OCI-LY7 (cell line): ENCODE measurements around the gene ZBTB5. TPM values are rescaled to one million over a fixed set of nuclear protein-coding genes. Genes with fewer than 3 reads are reported as not detected.
"Not testable (repeated sequence)": the region's sequence is repeated elsewhere in the genome, so short reads cannot be mapped to it uniquely, and the experiment has no call there.

Source experiments
- BruUV-seq: library from RNA; stranded (reverse); fragments of 400-500 nt; replicated peaks from 2 replicates; lab custom pipeline; 2021; lab: Mats Ljungman, UMichigan
- CTCF ChIA-PET: fragments of 300-600 bp; sonication (Branson Sonifier 250); formaldehyde crosslinking; loops from one replicate; lab custom pipeline; 2022; ENCODE audit warnings: antibody characterized with exemption; ENCODE audit not compliant: unreplicated experiment; lab: Charles Lee
- POLR2A ChIA-PET: fragments of 300-600 bp; sonication (Branson Sonifier 250); formaldehyde crosslinking; loops from one replicate; lab custom pipeline; 2022; ENCODE audit warnings: antibody characterized with exemption; lab: Charles Lee
- DNase-seq: peaks from one replicate; pipeline ENCODE4 v3.0.0-alpha.2; 2015; ENCODE audit warnings: low spot score
- H2AFZ ChIP-seq: fragments of 200-600 bp; sonication (generic), shearing (Covaris generic); 2 replicates; pipeline ENCODE4 v1.6.1; 2014; ENCODE audit warnings: mild to moderate bottlenecking, antibody characterized with exemption, low read length, moderate library complexity
- H3K27ac ChIP-seq: fragments of 200-600 bp; sonication (generic); 2 replicates; pipeline ENCODE4 v1.5.1; 2014; ENCODE audit warnings: mixed run types, low read depth, mild to moderate bottlenecking, moderate library complexity, low read length, inconsistent platforms; ENCODE audit not compliant: poor library complexity, severe bottlenecking
- H3K36me3 ChIP-seq: fragments of 200-600 bp; sonication (generic); 2 replicates; pipeline ENCODE4 v1.6.1; 2014; ENCODE audit warnings: mild to moderate bottlenecking, antibody characterized with exemption, low read length, moderate library complexity, mixed read lengths; ENCODE audit not compliant: insufficient read depth
- H3K4me1 ChIP-seq: fragments of 200-600 bp; sonication (generic); 2 replicates; pipeline ENCODE4 v1.5.1; 2014; ENCODE audit warnings: mild to moderate bottlenecking, low read length; ENCODE audit not compliant: insufficient read depth, poor library complexity, severe bottlenecking
- H3K4me2 ChIP-seq: fragments of 200-600 bp; sonication (generic); 2 replicates; pipeline ENCODE4 v1.6.1; 2014; ENCODE audit warnings: mild to moderate bottlenecking, low read length
- H3K4me3 ChIP-seq: fragments of 200-600 bp; sonication (generic); 2 replicates; pipeline ENCODE4 v1.5.1; 2014; ENCODE audit warnings: mild to moderate bottlenecking, low read depth, low read length; ENCODE audit not compliant: poor library complexity, severe bottlenecking
- H3K79me2 ChIP-seq: fragments of 200-600 bp; sonication (generic); 2 replicates; pipeline ENCODE4 v1.6.1; 2016; ENCODE audit warnings: low read depth, mild to moderate bottlenecking, low read length, moderate library complexity, mixed read lengths; ENCODE audit not compliant: insufficient read depth
- H3K9me2 ChIP-seq: fragments of 200-600 bp; sonication (generic); 2 replicates; pipeline ENCODE4 v1.6.1; 2016; ENCODE audit warnings: mild to moderate bottlenecking, low read length, mixed read lengths; ENCODE audit not compliant: insufficient read depth
- H3K9me3 ChIP-seq: fragments of 200-600 bp; sonication (generic); 2 replicates; pipeline ENCODE4 v1.6.1; 2014; ENCODE audit warnings: mild to moderate bottlenecking, mixed run types, low read length, mixed read lengths
- H4K20me1 ChIP-seq: fragments of 200-600 bp; sonication (generic); 2 replicates; pipeline ENCODE4 v1.6.1; 2014; ENCODE audit warnings: mild to moderate bottlenecking, antibody characterized with exemption, low read length, moderate library complexity, mixed read lengths; ENCODE audit not compliant: insufficient read depth
- EZH2phosphoT487 ChIP-seq: fragments of 200-600 bp; sonication (generic); IDR thresholded peaks from 2 replicates; pipeline ENCODE4 v1.6.1; 2018; ENCODE audit warnings: low read depth, borderline replicate concordance, mild to moderate bottlenecking, mixed run types, antibody characterized with exemption, low read length, moderate library complexity, mixed read lengths
- intact Hi-C: fragments of 100-400 bp; cut with micrococcal nuclease; formaldehyde crosslinking; loops from one replicate; pipeline ENCODE4 v1.10.0; 2022; ENCODE audit not compliant: unreplicated experiment
- total RNA-seq, 2 experiments: library from RNA; depleted of rRNA in 1 of 2; stranded (reverse); fragments of >200 nt in 1 of 2; shearing (Covaris generic) in 1 of 2; gene quantifications; 2 replicates each; pipeline ENCODE4 v1.2.3, GENCODE V29; 2014 to 2022
- TF ChIP-seq, protein P1 (sequence below): fragments of 200-600 bp; sonication (generic); conservative IDR thresholded peaks from 2 replicates; pipeline ENCODE4 v1.5.1; 2014; ENCODE audit warnings: mild to moderate bottlenecking, antibody characterized with exemption, low read length, moderate library complexity, mixed read lengths

ZBTB5 gene
- total RNA-seq, 2 experiments from 2014 or later = 20.2 to 31.9 TPM

DNA sequence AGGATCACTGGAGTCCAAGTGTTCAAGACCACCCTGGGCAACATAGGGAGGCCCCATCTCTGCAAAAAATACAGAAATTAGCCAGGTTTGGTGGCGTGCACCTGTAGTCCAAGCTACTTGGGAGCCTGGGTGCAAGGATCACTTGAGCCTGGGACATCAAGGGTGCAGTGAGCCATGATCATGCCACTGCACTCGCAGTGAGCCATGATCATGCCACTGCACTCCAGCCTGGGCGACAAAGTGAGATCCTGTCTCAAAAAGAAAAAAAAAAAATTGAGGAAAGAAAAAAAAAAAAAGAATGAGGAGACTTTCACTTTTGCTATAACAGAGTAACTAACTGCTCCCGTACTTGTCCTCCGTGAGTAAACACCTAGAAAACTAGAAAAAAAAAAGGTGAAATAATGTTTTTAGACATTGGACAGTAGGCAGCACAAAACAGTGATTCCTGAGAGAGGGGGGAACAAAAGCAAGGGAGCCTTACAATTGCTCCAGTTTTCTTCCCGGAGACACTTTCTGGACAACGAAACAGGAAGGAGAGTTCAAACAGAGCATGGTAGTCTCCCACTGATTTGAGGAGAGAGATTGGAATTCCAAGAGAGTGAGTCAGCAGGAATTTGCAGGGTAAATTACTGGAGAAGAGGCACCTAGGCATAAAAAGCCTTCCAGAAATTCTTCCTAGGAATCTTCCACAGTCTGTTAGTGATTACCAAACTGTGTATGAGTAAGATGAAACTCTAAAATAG, 6.9 kb upstream of the ZBTB5 start:
- Histone ChIP-seq H3K79me2 (no peaks in the 10 kb centered on the region), H3K4me2 (peak overlapping the region; percentile 61), H4K20me1 (no peaks in the 10 kb centered on the region), H3K4me1 (peaks cover 8% of the 10 kb centered on the region), H3K9me2 (no peaks in the 10 kb centered on the region), H3K27ac (no peak overlapping the region), H3K36me3 (no peaks in the 10 kb centered on the region), H2AFZ (peak overlapping the region; percentile 96), H3K4me3 (peak overlapping the region; percentile 39), H3K9me3 (peaks cover 8% of the 10 kb centered on the region; the same call in 1 of the 2 replicates)
- no peak for DNase-seq
- intact Hi-C loops = no loop called here
- BruUV-seq = no TSS peak
- ChIA-PET POLR2A (interaction anchor here (0.6 to 0.7 kb wide), 2 partner anchors 74 to 118 kb away, joined by 3 read pairs; no protein-coding TSS in a partner anchor), CTCF (no interaction called here)
- TF ChIP-seq, protein P1, sequence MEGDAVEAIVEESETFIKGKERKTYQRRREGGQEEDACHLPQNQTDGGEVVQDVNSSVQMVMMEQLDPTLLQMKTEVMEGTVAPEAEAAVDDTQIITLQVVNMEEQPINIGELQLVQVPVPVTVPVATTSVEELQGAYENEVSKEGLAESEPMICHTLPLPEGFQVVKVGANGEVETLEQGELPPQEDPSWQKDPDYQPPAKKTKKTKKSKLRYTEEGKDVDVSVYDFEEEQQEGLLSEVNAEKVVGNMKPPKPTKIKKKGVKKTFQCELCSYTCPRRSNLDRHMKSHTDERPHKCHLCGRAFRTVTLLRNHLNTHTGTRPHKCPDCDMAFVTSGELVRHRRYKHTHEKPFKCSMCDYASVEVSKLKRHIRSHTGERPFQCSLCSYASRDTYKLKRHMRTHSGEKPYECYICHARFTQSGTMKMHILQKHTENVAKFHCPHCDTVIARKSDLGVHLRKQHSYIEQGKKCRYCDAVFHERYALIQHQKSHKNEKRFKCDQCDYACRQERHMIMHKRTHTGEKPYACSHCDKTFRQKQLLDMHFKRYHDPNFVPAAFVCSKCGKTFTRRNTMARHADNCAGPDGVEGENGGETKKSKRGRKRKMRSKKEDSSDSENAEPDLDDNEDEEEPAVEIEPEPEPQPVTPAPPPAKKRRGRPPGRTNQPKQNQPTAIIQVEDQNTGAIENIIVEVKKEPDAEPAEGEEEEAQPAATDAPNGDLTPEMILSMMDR = no peak
- no peak for TF ChIP-seq EZH2phosphoT487

DNA sequence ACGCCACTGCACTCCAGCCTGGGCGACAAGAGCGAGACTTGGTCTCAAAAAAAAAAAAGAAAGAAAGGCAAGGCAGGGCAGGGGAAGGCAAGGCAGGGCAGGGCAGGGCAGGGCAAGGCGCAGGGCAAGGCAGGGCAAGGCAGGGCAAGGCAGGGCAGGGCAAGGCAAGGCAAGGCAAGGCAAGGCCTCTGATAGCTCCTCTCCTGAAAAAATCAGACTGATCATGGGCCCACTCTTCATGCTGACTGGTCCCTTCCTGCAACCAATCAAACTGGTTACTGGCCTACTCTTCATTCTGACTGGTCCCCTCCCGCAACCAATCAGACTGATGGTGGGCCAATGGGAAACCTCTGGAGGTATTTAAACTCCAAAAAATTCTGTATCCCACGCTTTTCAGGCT, 3.4 kb upstream of the ZBTB5 start:
- Histone ChIP-seq H3K27ac (no peak overlapping the region), H3K4me3 (no peak overlapping the region), H3K4me1 (peaks cover 21% of the 10 kb centered on the region), H3K79me2 (peaks cover 12% of the 10 kb centered on the region), H2AFZ (no peak overlapping the region), H3K4me2 (no peak overlapping the region), H4K20me1 (peaks cover 9% of the 10 kb centered on the region; the same call in 1 of the 2 replicates), H3K36me3 (no peaks in the 10 kb centered on the region), H3K9me3 (no peaks in the 10 kb centered on the region; the same call in 1 of the 2 replicates), H3K9me2 (no peaks in the 10 kb centered on the region)
- no peak for DNase-seq
- intact Hi-C loops = loop anchor here (10.0 kb wide), 1 partner anchor 894 kb away; the partner anchor contains the start of gene MELK
- ChIA-PET CTCF (no interaction called here), POLR2A (interaction anchor here (2.2 kb wide), 1 partner anchor 13 kb away, joined by 10 read pairs; no protein-coding TSS in a partner anchor)
- BruUV-seq = no TSS peak
- TF ChIP-seq, protein P1 = no peak
- TF ChIP-seq EZH2phosphoT487 = no peak

DNA sequence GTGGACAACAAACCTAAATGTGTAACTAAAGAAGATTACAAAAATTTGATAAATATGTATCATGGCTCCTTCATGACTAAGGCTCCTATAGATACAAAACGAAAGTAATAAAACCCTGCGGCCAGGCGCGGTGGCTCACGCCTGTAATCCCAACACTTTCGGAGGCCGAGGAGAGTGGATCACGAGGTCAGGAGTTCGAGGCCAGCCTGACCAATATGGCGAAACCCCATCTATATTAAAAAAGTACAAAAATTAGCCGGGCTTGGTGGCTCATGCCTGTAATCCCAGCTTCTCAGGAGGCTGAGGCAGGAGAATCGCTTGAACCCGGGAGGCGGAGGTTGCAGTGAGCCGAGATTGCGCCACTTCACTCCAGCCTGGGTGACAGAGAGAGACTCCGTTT, 2.3 kb upstream of the ZBTB5 start:
- H3K9me3 ChIP-seq, H3K27ac ChIP-seq, H2AFZ ChIP-seq, DNase-seq, H3K4me3 ChIP-seq, H3K36me3 ChIP-seq, H3K4me2 ChIP-seq, CTCF ChIA-PET, H3K9me2 ChIP-seq, BruUV-seq: not testable (repeated sequence)
- intact Hi-C loops = loop anchor here (10.0 kb wide), 1 partner anchor 893 kb away; the partner anchor contains the start of gene MELK
- Histone ChIP-seq H3K79me2 (peaks cover 23% of the 10 kb centered on the region), H4K20me1 (peaks cover 13% of the 10 kb centered on the region; the same call in 1 of the 2 replicates), H3K4me1 (peaks cover 32% of the 10 kb centered on the region)
- POLR2A ChIA-PET = interaction anchor here (0.7 kb wide), 1 partner anchor 44 kb away, joined by 7 read pairs; no protein-coding TSS in a partner anchor
